ENCODE results near the gene KCNQ2. TPM values are rescaled to one million over a fixed set of nuclear protein-coding genes. Genes with fewer than 3 reads are reported as not detected.

The KCNQ2 gene
- total and polyA plus RNA-seq, 9 donors = not detected

DNA sequence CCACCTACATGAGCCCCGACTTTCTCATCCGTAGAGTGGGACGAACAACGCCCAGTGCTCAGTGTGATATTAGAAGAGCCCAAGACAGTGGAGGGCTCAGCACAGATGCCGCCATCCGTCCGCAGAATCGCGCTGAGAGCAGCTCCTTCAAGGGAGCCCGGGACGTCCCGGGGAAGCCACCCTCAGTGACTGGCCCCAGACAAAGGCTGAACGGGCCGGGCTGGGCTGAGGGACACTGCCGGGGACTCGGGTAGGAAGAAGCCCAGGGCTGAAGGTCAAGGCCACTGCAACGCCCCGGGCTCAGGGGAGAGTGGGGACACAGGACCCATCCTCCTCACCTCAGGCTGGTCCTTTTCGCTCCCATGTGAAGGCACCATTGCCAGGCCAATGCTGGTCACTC lies 98.5 kb downstream of the KCNQ2 start:
- no peaks in the 10 kb centered on the region for H3K36me3 ChIP-seq
- no peaks in the 10 kb centered on the region for H3K4me1 ChIP-seq (ENCODE audit: insufficient read depth)
- no peaks in the 10 kb centered on the region for H3K27me3 ChIP-seq
- intact Hi-C loops (cut with DNase I) = no loop called here
- no peak for DNase-seq
- no peak overlapping the region for H3K4me3 ChIP-seq
- no peaks in the 10 kb centered on the region for H3K9me3 ChIP-seq
- no peak overlapping the region for H3K27ac ChIP-seq
- TF ChIP-seq, protein P1, sequence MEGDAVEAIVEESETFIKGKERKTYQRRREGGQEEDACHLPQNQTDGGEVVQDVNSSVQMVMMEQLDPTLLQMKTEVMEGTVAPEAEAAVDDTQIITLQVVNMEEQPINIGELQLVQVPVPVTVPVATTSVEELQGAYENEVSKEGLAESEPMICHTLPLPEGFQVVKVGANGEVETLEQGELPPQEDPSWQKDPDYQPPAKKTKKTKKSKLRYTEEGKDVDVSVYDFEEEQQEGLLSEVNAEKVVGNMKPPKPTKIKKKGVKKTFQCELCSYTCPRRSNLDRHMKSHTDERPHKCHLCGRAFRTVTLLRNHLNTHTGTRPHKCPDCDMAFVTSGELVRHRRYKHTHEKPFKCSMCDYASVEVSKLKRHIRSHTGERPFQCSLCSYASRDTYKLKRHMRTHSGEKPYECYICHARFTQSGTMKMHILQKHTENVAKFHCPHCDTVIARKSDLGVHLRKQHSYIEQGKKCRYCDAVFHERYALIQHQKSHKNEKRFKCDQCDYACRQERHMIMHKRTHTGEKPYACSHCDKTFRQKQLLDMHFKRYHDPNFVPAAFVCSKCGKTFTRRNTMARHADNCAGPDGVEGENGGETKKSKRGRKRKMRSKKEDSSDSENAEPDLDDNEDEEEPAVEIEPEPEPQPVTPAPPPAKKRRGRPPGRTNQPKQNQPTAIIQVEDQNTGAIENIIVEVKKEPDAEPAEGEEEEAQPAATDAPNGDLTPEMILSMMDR (IDR thresholded peaks at IDR 0.05) = no peak
- TF ChIP-seq POLR2A (IDR thresholded peaks at IDR 0.05) = no peak
- no peak for TF ChIP-seq EP300 (IDR thresholded peaks at IDR 0.05)
- 73 to 85% (median 77%) methylated on average over 17 to 19 of the region's 19 CpGs for WGBS, 3 donors

DNA sequence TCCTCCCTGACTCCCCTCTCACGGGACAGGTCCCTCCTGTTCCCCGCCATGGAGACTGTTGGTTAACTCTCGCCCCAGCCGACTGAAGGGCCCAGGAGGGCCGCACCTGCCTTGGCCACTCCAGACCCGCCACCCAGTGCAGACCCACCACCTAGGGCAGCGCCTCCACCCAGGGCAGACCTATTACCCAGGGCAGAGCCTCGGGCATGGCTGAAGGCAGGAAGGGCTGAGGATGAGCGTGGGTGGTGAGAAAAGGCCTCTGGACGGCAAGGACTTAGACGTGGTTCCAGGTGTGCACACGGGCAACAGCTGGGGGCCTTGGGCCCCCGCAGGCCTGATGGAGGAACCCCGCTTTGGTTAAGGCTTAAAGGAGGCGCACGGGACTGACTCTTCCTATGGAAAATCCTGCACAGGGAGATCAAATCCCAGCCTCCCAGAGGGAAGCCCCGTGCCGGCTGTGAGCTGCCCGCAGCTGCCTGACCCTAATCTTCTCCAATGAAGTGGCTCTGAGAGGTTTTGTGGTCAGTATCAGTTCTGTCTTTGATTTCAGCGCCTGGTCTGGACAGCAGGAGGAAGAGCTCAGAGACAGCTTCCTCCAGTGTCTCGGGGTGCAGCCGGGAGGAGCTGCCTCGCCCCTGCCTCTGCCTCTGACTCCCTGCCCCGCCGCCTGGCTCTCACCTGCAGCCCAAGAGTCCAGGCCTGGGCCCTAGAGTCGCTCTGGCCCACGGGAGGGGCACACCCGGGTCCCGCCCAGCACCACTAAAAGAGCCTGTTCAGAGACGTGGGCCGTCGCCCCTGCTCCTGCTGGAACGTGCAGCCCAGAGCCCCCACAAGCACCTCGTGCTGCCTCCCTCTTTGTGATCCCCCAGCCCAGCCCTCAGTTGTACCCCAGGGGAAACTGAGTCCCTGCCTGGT lies 99.2 kb downstream of the KCNQ2 start:
- TF ChIP-seq, protein P1 (IDR thresholded peaks at IDR 0.05) = no peak
- TF ChIP-seq POLR2A (IDR thresholded peaks at IDR 0.05) = no peak
- no peak for TF ChIP-seq EP300 (IDR thresholded peaks at IDR 0.05)
- DNase-seq = no peak
- Histone ChIP-seq H3K9me3 (no peaks in the 10 kb centered on the region), H3K27me3 (no peaks in the 10 kb centered on the region), H3K4me1 (ENCODE audit: insufficient read depth) (no peaks in the 10 kb centered on the region), H3K4me3 (no peak overlapping the region), H3K36me3 (no peaks in the 10 kb centered on the region), H3K27ac (no peak overlapping the region)
- WGBS, 3 donors = 62 to 67% (median 66%) methylated on average over 34 of the region's 34 CpGs
- intact Hi-C loops (cut with DNase I) = no loop called here

DNA sequence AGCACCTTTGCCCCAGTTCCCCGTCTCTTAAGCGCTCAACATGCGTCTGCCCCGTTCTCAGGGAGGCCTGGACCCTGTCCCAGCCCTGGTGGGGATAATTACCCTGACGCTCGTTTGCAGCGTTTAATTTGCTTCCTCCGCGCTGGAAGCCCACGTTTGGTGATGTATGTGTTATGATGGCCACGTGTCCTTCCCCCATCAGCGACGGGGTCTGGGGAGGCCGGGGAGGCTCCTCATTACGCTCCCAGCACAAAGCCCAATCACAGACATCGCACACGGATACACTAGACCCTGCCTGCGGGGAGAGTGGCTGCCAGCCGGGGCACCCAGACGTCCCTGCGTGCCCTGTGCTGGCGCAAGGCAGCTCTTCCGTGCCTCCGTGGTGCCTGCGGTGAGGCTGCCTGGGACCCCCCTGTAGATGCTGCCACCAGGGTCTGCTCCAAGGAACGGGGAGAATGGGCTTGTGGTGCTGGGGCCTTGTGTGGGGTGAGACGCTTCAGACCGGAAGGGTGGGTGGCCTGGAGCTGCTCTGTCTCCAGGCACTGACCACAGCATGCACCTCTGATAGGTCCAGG lies 101.1 kb downstream of the KCNQ2 start:
- Histone ChIP-seq H3K27ac (no peak overlapping the region), H3K36me3 (no peaks in the 10 kb centered on the region), H3K4me1 (ENCODE audit: insufficient read depth) (no peaks in the 10 kb centered on the region), H3K4me3 (no peak overlapping the region), H3K9me3 (no peaks in the 10 kb centered on the region), H3K27me3 (no peaks in the 10 kb centered on the region)
- WGBS, 3 donors = 57 to 66% (median 59%) methylated on average over 28 of the region's 28 CpGs
- DNase-seq = no peak
- TF ChIP-seq EP300 (IDR thresholded peaks at IDR 0.05) (no peak), POLR2A (IDR thresholded peaks at IDR 0.05) (no peak)
- TF ChIP-seq, protein P1 (IDR thresholded peaks at IDR 0.05) = no peak
- intact Hi-C loops (cut with DNase I) = no loop called here

DNA sequence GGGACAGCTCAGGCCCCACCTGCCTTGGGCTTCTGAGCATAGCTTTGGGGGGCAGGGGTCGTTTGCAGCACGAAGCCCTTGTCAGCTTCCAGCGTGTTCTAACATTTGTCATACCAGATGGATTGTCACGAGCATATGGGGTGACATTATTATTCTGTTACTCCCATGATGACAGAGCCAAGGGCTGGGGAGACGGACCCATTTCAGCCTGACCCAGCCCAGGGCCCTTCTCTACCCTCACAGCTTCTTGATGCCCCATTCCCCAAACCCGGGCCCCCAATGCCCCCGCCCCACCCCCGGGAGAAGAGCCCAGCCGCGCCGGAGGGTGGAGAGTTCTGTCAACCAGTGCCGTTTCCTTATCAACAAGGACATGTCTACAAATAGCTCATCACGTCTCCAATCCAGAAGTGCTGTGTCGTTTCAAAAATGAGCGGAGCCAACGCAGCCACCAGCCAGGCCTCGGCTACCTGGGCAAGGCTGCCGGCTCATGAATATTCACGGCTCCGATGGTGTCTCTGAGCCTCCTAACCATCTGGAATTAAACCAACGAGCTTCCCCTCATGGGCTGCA lies 101.8 kb downstream of the KCNQ2 start:
- 25 to 38% (median 34%) methylated on average over 21 of the region's 21 CpGs for WGBS, 3 donors
- Histone ChIP-seq H3K36me3 (no peaks in the 10 kb centered on the region), H3K27ac (no peak overlapping the region), H3K4me1 (ENCODE audit: insufficient read depth) (no peaks in the 10 kb centered on the region), H3K4me3 (no peak overlapping the region), H3K27me3 (no peaks in the 10 kb centered on the region), H3K9me3 (no peaks in the 10 kb centered on the region)
- DNase-seq = no peak
- intact Hi-C loops (cut with DNase I) = no loop called here
- no peak for TF ChIP-seq POLR2A (IDR thresholded peaks at IDR 0.05)
- TF ChIP-seq, protein P1 (IDR thresholded peaks at IDR 0.05) = no peak
- TF ChIP-seq EP300 (IDR thresholded peaks at IDR 0.05) = no peak

Measured in ovary (tissue), 9 donors.